Trophoblast cell (in vitro differentiated cells and primary cell): ENCODE measurements around the gene CTIF.

Experiments
- DNase-seq, 2 donors: peaks; one replicate each; pipeline ENCODE4 v3.0.0-alpha.2; 2016
- H2AFZ ChIP-seq: 2 replicates; pipeline ENCODE4 v1.6.1; 2013; ENCODE audit warnings: low read length, moderate library complexity, mild to moderate bottlenecking; ENCODE audit not compliant: insufficient read depth, poor library complexity
- H2AK5ac ChIP-seq: 2 replicates; pipeline ENCODE4 v1.6.1; 2013; ENCODE audit warnings: mild to moderate bottlenecking, low read length
- H2BK120ac ChIP-seq: 2 replicates; pipeline ENCODE4 v1.6.1; 2013; ENCODE audit warnings: low read length, mild to moderate bottlenecking, moderate library complexity; ENCODE audit not compliant: insufficient read depth, poor library complexity
- H2BK12ac ChIP-seq: 2 replicates; pipeline ENCODE4 v1.6.1; 2013; ENCODE audit warnings: mild to moderate bottlenecking, low read length, moderate library complexity
- H2BK5ac ChIP-seq: 2 replicates; pipeline ENCODE4 v1.6.1; 2013; ENCODE audit warnings: low read length, low read depth, moderate library complexity, mild to moderate bottlenecking; ENCODE audit not compliant: poor library complexity
- H3K14ac ChIP-seq: 2 replicates; pipeline ENCODE4 v1.6.1; 2013; ENCODE audit warnings: mild to moderate bottlenecking, low read length
- H3K18ac ChIP-seq: 2 replicates; pipeline ENCODE4 v1.6.1; 2013; ENCODE audit warnings: mild to moderate bottlenecking, low read length
- H3K23ac ChIP-seq: 2 replicates; pipeline ENCODE4 v1.6.1; 2013; ENCODE audit warnings: low read length
- H3K27ac ChIP-seq: 2 replicates; pipeline ENCODE4 v1.5.1; 2013; ENCODE audit warnings: low read depth, mild to moderate bottlenecking, inconsistent platforms, low read length, moderate library complexity
- H3K27me3 ChIP-seq: 2 replicates; pipeline ENCODE4 v1.6.1; 2013; ENCODE audit warnings: inconsistent platforms, mild to moderate bottlenecking, low read length, moderate library complexity; ENCODE audit not compliant: insufficient read depth
- H3K36me3 ChIP-seq, 2 experiments: 1 replicate in 1 of 2; 2 replicates in 1 of 2; pipeline ENCODE4 v1.6.1; 2013; ENCODE audit warnings: low read length in 2 of 2, mild to moderate bottlenecking in 2 of 2, moderate library complexity in 1 of 2; ENCODE audit not compliant: insufficient read depth in 2 of 2, control insufficient read depth in 1 of 2
- H3K4ac ChIP-seq: 2 replicates; pipeline ENCODE4 v1.6.1; 2013; ENCODE audit warnings: low read depth, mild to moderate bottlenecking, low read length, moderate library complexity
- H3K4me1 ChIP-seq, 2 experiments: 1 replicate in 1 of 2; 2 replicates in 1 of 2; pipeline ENCODE4 v1.6.1; 2013; ENCODE audit warnings: low read length in 2 of 2, mild to moderate bottlenecking in 2 of 2, moderate library complexity in 1 of 2; ENCODE audit not compliant: insufficient read depth in 2 of 2, control insufficient read depth in 1 of 2
- H3K4me2 ChIP-seq: 2 replicates; pipeline ENCODE4 v1.6.1; 2013; ENCODE audit warnings: inconsistent platforms, mild to moderate bottlenecking, low read length, moderate library complexity
- H3K4me3 ChIP-seq: 2 replicates; pipeline ENCODE4 v1.5.1; 2013; ENCODE audit warnings: mild to moderate bottlenecking, low read depth, low read length, inconsistent platforms
- H3K79me1 ChIP-seq: one replicate; pipeline ENCODE4 v1.6.1; 2013; ENCODE audit warnings: low read length
- H3K79me2 ChIP-seq: 2 replicates; pipeline ENCODE4 v1.6.1; 2013; ENCODE audit warnings: low read length, mild to moderate bottlenecking; ENCODE audit not compliant: control insufficient read depth, insufficient read depth, poor library complexity
- H3K9ac ChIP-seq: 2 replicates; pipeline ENCODE4 v1.6.1; 2013; ENCODE audit warnings: mild to moderate bottlenecking, low read length
- H3K9me3 ChIP-seq: 2 replicates; pipeline ENCODE4 v1.6.1; 2013; ENCODE audit warnings: low read depth, mild to moderate bottlenecking, control low read depth, inconsistent platforms, low read length; ENCODE audit not compliant: insufficient read depth
- H4K12ac ChIP-seq: 2 replicates; pipeline ENCODE4 v1.6.1; 2013; ENCODE audit warnings: low read depth, mild to moderate bottlenecking, low read length, moderate library complexity
- H4K8ac ChIP-seq: 2 replicates; pipeline ENCODE4 v1.6.1; 2013; ENCODE audit warnings: low read depth, mild to moderate bottlenecking, low read length, moderate library complexity
- H4K91ac ChIP-seq: one replicate; pipeline ENCODE4 v1.6.1; 2013; ENCODE audit warnings: low read depth, mild to moderate bottlenecking, low read length, moderate library complexity
- WGBS: extraction: QIAGEN DNeasy Blood & Tissue Kit; methylation state at CpG from one replicate; pipeline ENCODE4 v1.1.7; 2013; ENCODE audit warnings: missing lambda C conversion rate; ENCODE audit not compliant: insufficient read length, insufficient coverage; ENCODE audit errors: extremely low coverage; 5-methylcytosine and 5-hydroxymethylcytosine counted together

CTIF gene

DNA sequence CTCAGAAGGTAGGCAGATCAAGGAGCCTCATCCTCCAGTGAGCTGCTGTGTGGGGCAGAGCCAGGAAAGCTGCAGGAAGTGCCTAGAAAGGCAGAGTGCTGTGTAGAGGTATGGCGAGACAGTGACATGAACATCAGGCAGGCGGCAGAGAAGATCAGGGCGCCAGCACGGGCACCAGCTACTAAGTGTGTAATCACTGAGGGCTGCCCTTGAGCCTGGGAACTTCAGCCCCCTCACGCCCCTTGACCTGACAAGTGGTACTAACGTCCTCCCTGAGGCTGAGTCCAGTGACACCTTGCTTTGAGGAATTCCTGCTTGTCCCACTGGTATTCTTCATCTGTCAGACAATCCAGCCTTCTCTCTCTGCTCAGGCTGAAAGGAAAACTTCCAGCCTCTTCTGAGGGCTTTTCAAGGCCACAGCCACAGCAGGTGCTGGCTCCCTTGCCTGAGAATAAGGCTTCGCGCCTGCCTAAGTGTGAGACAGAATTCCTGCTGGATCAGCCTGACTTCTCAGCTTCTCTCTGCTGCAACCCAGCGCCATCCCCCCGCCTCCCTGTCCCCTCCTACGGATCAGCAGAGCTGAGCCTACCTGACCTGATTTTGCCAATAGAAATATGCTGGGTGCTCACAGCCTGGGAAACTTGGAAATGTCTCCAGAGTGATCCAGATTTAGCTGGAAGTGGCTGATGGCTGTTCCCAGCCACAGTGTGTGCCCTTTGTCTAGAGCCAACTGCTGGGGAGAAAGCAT, 263.9 kb downstream of the CTIF start:
- no CpG with 5 or more reads among the region's 11 CpGs for WGBS
- Histone ChIP-seq H2BK12ac (no peak overlapping the region), H3K27ac (no peak overlapping the region)

DNA sequence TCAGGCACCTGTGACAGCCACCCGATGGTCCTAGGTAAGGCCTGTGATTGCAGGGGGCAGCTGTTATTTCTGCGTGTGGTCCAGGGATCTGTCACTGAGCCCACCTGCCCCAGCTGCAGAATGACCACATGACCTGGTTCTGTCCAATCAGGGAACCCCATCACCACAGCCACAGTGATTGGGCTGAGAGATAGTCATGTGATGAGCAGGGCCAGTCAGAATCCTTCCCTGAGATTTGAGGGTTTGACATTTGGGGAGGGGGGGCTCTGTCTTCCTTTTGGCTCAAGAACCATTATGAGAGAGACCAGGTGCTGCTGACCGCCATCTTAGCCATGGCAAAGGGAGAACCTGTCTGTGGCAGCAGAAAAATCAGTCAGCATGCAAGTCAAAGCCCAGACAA, 264.7 kb downstream of the CTIF start:
- H3K4me3 ChIP-seq: no peak overlapping the region
- no peaks in the 10 kb centered on the region for H3K79me2 ChIP-seq
- H2AK5ac ChIP-seq: no peak overlapping the region
- no peak overlapping the region for H3K14ac ChIP-seq
- no peak overlapping the region for H3K4me2 ChIP-seq
- no peak overlapping the region for H3K18ac ChIP-seq
- no peak overlapping the region for H4K8ac ChIP-seq
- no peaks in the 10 kb centered on the region for H3K27me3 ChIP-seq
- H3K79me1 ChIP-seq: no peaks in the 10 kb centered on the region
- H2BK5ac ChIP-seq: no peak overlapping the region
- H3K36me3 ChIP-seq: peaks cover 10 to 19% of the 10 kb centered on the region in 2 experiments
- H3K4me1 ChIP-seq: peaks cover 11% of the 10 kb centered on the region in 2 experiments
- no peak overlapping the region for H3K27ac ChIP-seq
- peaks cover 4% of the 10 kb centered on the region for H3K9me3 ChIP-seq
- H3K9ac ChIP-seq: no peak overlapping the region
- H2AFZ ChIP-seq: no peak overlapping the region
- no peak for DNase-seq
- no CpG with 5 or more reads among the region's 3 CpGs for WGBS
- no peak overlapping the region for H3K4ac ChIP-seq
- no peak overlapping the region for H2BK12ac ChIP-seq
- no peak overlapping the region for H3K23ac ChIP-seq
- no peak overlapping the region for H2BK120ac ChIP-seq
- H4K91ac ChIP-seq: peak overlapping the region; percentile 17
- no peak overlapping the region for H4K12ac ChIP-seq

More for the DNA sequence above, 263.9 kb downstream of the CTIF start:
- Histone ChIP-seq H3K79me2 (no peaks in the 10 kb centered on the region), H3K18ac (peak overlapping the region; percentile 21), H3K23ac (no peak overlapping the region), H3K4me3 (no peak overlapping the region), H3K27me3 (no peaks in the 10 kb centered on the region), H4K12ac (no peak overlapping the region), H3K4ac (no peak overlapping the region), H3K9me3 (peaks cover 4% of the 10 kb centered on the region), H2AFZ (no peak overlapping the region), H4K8ac (no peak overlapping the region), H3K9ac (no peak overlapping the region), H3K4me1 (peaks cover 11% of the 10 kb centered on the region in 2 experiments), H2AK5ac (peak overlapping the region; percentile 18), H3K4me2 (no peak overlapping the region), H3K79me1 (no peaks in the 10 kb centered on the region), H3K36me3 (peaks cover 10 to 19% of the 10 kb centered on the region in 2 experiments), H2BK5ac (no peak overlapping the region), H3K14ac (no peak overlapping the region), H2BK120ac (peak overlapping the region; percentile 33), H4K91ac (peak overlapping the region; percentile 29)
- peak; percentile 43 to 56 for DNase-seq

GRCh38 chr18:48803951-48804855, 265.4 kb downstream of the CTIF start:
- H3K14ac ChIP-seq: no peak overlapping the region
- no peaks in the 10 kb centered on the region for H3K27me3 ChIP-seq
- no peak overlapping the region for H3K23ac ChIP-seq
- H2AK5ac ChIP-seq: peak overlapping the region; percentile 10
- H3K18ac ChIP-seq: no peak overlapping the region
- no peak overlapping the region for H2AFZ ChIP-seq
- no peak overlapping the region for H3K4me2 ChIP-seq
- H3K36me3 ChIP-seq: peaks cover 10 to 19% of the 10 kb centered on the region in 2 experiments
- no peak overlapping the region for H4K8ac ChIP-seq
- H3K9ac ChIP-seq: no peak overlapping the region
- H2BK120ac ChIP-seq: no peak overlapping the region
- no peak for DNase-seq
- no peak overlapping the region for H3K27ac ChIP-seq
- no peaks in the 10 kb centered on the region for H3K79me2 ChIP-seq
- H2BK5ac ChIP-seq: no peak overlapping the region
- peaks cover 4% of the 10 kb centered on the region for H3K9me3 ChIP-seq
- H2BK12ac ChIP-seq: no peak overlapping the region
- no CpG with 5 or more reads among the region's 11 CpGs for WGBS
- no peak overlapping the region for H3K4me3 ChIP-seq
- H4K12ac ChIP-seq: no peak overlapping the region
- no peak overlapping the region for H3K4ac ChIP-seq
- H3K4me1 ChIP-seq: peaks cover 11% of the 10 kb centered on the region in 2 experiments
- peak overlapping the region; percentile 17 for H4K91ac ChIP-seq
- H3K79me1 ChIP-seq: no peaks in the 10 kb centered on the region

DNA sequence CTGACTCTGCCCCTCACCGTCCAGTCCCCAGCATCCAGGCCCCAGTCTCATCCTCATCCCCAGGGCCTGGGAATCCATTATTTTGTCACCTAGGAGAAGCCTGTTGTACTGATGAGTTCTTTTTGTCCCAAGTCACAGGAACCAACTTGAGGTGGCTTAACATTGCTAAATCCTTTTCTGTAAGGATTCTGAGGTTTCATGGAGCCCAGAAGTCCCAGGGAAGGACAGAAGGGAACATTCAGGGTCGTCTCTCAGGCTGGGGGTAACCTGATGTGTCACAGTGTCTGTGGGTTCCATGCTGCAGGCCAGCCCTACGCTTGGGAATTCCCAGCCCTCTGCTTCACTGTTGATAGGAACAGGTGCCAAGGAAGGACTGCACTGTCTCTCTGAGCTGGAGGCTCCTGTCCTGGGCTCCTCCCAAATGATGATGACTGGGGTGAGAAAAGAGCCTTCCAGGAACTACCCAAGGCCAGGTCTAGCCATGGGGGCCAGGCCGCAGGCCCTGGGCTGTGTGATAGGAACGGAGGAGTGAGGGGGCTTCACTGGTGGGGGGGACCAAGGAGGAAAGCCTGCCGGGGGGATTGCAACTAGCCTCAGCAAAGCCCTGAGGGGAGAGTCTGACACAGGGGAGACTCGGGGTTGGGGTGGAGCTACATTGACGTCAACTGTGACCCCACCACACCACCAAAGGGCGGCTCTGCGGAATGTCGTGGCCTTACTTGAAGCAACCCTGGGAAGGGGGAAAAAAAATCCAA, 266.2 kb downstream of the CTIF start:
- H3K23ac ChIP-seq: no peak overlapping the region
- H2AFZ ChIP-seq: no peak overlapping the region
- H3K4me2 ChIP-seq: no peak overlapping the region
- peaks cover 4% of the 10 kb centered on the region for H3K9me3 ChIP-seq
- H3K14ac ChIP-seq: no peak overlapping the region
- H4K8ac ChIP-seq: no peak overlapping the region
- peaks cover 10 to 19% of the 10 kb centered on the region in 2 experiments for H3K36me3 ChIP-seq
- no peak overlapping the region for H2BK120ac ChIP-seq
- H3K4me3 ChIP-seq: no peak overlapping the region
- no peaks in the 10 kb centered on the region for H3K79me1 ChIP-seq
- no peak overlapping the region for H2BK5ac ChIP-seq
- H4K91ac ChIP-seq: no peak overlapping the region
- no peak overlapping the region for H3K9ac ChIP-seq
- no peak overlapping the region for H3K18ac ChIP-seq
- H2AK5ac ChIP-seq: no peak overlapping the region
- no peak overlapping the region for H2BK12ac ChIP-seq
- H3K79me2 ChIP-seq: no peaks in the 10 kb centered on the region
- H3K27ac ChIP-seq: no peak overlapping the region
- DNase-seq: no peak
- no peaks in the 10 kb centered on the region for H3K27me3 ChIP-seq
- H4K12ac ChIP-seq: no peak overlapping the region
- peaks cover 11% of the 10 kb centered on the region in 2 experiments for H3K4me1 ChIP-seq
- no peak overlapping the region for H3K4ac ChIP-seq
- WGBS: no CpG with 5 or more reads among the region's 11 CpGs
